ENCODE data around the gene CCDC57. TPM values are rescaled to one million over a fixed set of nuclear protein-coding genes. Genes with fewer than 3 reads are reported as not detected.

The CCDC57 gene
- total and polyA plus RNA-seq, 2 of the 4 experiments (the other 2 are of a cell fraction) = 7.3 to 31.3 TPM

GRCh38 chr17:82055965-82056728 is 156.5 kb downstream of the CCDC57 start:
- Histone ChIP-seq H3K36me3 (ENCODE audit: control insufficient read depth, insufficient read depth, low read length) (peaks cover 64% of the 10 kb centered on the region), H2BK120ac (ENCODE audit: low read depth, low read length) (no peak overlapping the region), H2BK5ac (ENCODE audit: low read depth, low read length, poor library complexity, severe bottlenecking) (no peak overlapping the region), H3K18ac (ENCODE audit: low read depth, low read length) (no peak overlapping the region), H4K20me1 (ENCODE audit: insufficient read depth, low read length) (peaks cover 4% of the 10 kb centered on the region), H3K9me3 (ENCODE audit: control insufficient read depth, insufficient read depth, low read length) (no peaks in the 10 kb centered on the region), H4K8ac (ENCODE audit: low read depth in 2 of 2, low read length in 2 of 2) (no peak overlapping the region), H3K9ac (ENCODE audit: low read depth, low read length) (no peak overlapping the region), H2AK9ac (replicated peaks; ENCODE audit: low read depth, low read length, poor library complexity) (no peak overlapping the region), H2AFZ (replicated peaks; ENCODE audit: low read length, poor library complexity) (no peak overlapping the region), H3K14ac (replicated peaks; ENCODE audit: low read depth, low read length) (no peak overlapping the region), H3K9me1 (ENCODE audit: insufficient read depth, low read length) (no peaks in the 10 kb centered on the region), H4K5ac (ENCODE audit: low read depth, low read length) (no peak overlapping the region), H3K79me1 (ENCODE audit: low read depth in 1 of 2, low read length in 2 of 2) (peaks cover 6 to 29% of the 10 kb centered on the region in 2 experiments), H3K4me2 (ENCODE audit: low read depth, low read length) (no peak overlapping the region), H4K91ac (ENCODE audit: insufficient read depth, low read depth, low read length) (no peak overlapping the region), H2BK15ac (ENCODE audit: low read depth, low read length) (no peak overlapping the region), H2BK20ac (ENCODE audit: low read depth, low read length) (no peak overlapping the region), H3K56ac (ENCODE audit: extremely low read depth, insufficient read depth, low read length) (no peak overlapping the region), H2AK5ac (ENCODE audit: low read depth, low read length) (no peak overlapping the region), H3K4me3 (ENCODE audit: insufficient read depth, low read depth, low read length) (no peak overlapping the region), H3K23ac (ENCODE audit: low read depth, low read length) (no peak overlapping the region), H3K4ac (ENCODE audit: low read depth, low read length) (no peak overlapping the region), H3K4me1 (ENCODE audit: control insufficient read depth, insufficient read depth, low read length) (peaks cover 9% of the 10 kb centered on the region; the same call in 1 of the 2 replicates), H3K27me3 (ENCODE audit: control insufficient read depth, insufficient read depth, low read length) (no peaks in the 10 kb centered on the region), H3K27ac (ENCODE audit: insufficient read depth, low read length) (no peak overlapping the region)
- DNase-seq (no peak), ATAC-seq (ENCODE audit: low read depth) (no peak)
- in situ Hi-C loops (cut with MboI; ENCODE audit: low sequenced_read_pairs) = no loop called here
- 94% methylated on average over 19 of the region's 28 CpGs; no CpG with 5 or more reads in 1 of the 2 experiments for WGBS, 2 experiments (ENCODE audit: extremely low coverage in 2 of 2, insufficient read length in 1 of 2)
- TF ChIP-seq ELK1 (IDR thresholded peaks at IDR 0.05; ENCODE audit: borderline replicate concordance, low read depth, low read length) (no peak), CHD1 (IDR thresholded peaks at IDR 0.05; ENCODE audit: low read depth, low read length) (no peak), MAFK (IDR thresholded peaks at IDR 0.05; ENCODE audit: low read depth, low read length) (no peak), FOS (IDR thresholded peaks at IDR 0.05; ENCODE audit: low read depth, low read length) (no peak), BHLHE40 (IDR thresholded peaks at IDR 0.05; ENCODE audit: low read depth, low read length) (no peak), MXI1 (IDR thresholded peaks at IDR 0.05; ENCODE audit: borderline replicate concordance, low read depth, low read length) (no peak), RFX5 (IDR thresholded peaks at IDR 0.05; ENCODE audit: low read depth, low read length) (no peak), CEBPB (IDR thresholded peaks at IDR 0.05; ENCODE audit: low read depth, low read length) (no peak), POLR2A (IDR thresholded peaks at IDR 0.05; ENCODE audit: low read depth, low read length) (no peak), MAZ (IDR thresholded peaks at IDR 0.05; ENCODE audit: borderline replicate concordance, low read depth, low read length) (no peak), USF2 (IDR thresholded peaks at IDR 0.05; ENCODE audit: low read depth, low read length) (no peak)
- TF ChIP-seq, protein P1, sequence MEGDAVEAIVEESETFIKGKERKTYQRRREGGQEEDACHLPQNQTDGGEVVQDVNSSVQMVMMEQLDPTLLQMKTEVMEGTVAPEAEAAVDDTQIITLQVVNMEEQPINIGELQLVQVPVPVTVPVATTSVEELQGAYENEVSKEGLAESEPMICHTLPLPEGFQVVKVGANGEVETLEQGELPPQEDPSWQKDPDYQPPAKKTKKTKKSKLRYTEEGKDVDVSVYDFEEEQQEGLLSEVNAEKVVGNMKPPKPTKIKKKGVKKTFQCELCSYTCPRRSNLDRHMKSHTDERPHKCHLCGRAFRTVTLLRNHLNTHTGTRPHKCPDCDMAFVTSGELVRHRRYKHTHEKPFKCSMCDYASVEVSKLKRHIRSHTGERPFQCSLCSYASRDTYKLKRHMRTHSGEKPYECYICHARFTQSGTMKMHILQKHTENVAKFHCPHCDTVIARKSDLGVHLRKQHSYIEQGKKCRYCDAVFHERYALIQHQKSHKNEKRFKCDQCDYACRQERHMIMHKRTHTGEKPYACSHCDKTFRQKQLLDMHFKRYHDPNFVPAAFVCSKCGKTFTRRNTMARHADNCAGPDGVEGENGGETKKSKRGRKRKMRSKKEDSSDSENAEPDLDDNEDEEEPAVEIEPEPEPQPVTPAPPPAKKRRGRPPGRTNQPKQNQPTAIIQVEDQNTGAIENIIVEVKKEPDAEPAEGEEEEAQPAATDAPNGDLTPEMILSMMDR (conservative IDR thresholded peaks at IDR 0.05; ENCODE audit: low read depth, low read length) = no peak
- intact Hi-C loops (cut with micrococcal nuclease) = no loop called here
- ChIA-PET CTCF (no interaction called here), POLR2A (ENCODE audit: unreplicated experiment) (no interaction called here)
- dilution Hi-C loops (cut with HindIII; ENCODE audit: low sequenced_read_pairs, unreplicated experiment) = no loop called here
- no TSS peak for BruUV-seq (replicated peaks)

All from IMR-90 (cell line).